AG04449 (cell line): ENCODE data around the gene ONECUT2.

Experiments
- CTCF ChIA-PET: fragments of 350-600 bp; formaldehyde crosslinking; extraction: SDS; loops from one replicate; lab custom pipeline; 2021; ENCODE audit warnings: antibody characterized with exemption; lab: Yijun Ruan, JAX
- POLR2A ChIA-PET: fragments of 400-600, 350-600 bp; formaldehyde crosslinking; extraction: SDS; loops from one replicate; lab custom pipeline; 2020; ENCODE audit warnings: antibody characterized with exemption, inconsistent platforms; lab: Yijun Ruan, JAX
- DNase-seq: peaks from one replicate; pipeline ENCODE4 v3.0.0-alpha.2; 2010; ENCODE audit warnings: low read depth, low spot score
- H3K4me3 ChIP-seq: 2 replicates; pipeline ENCODE4 v1.5.1; 2011; ENCODE audit warnings: low read depth, mild to moderate bottlenecking, control low read depth, low read length
- CTCF ChIP-seq: IDR thresholded peaks from one replicate; pipeline ENCODE4 v1.5.1; 2011; ENCODE audit warnings: mild to moderate bottlenecking, moderate library complexity, low read length, control low read depth, inconsistent platforms; ENCODE audit not compliant: insufficient read depth; ENCODE audit errors: missing control alignments

The ONECUT2 gene

GRCh38 chr18:57443247-57443646 lies 8.1 kb downstream of the ONECUT2 start:
- ChIA-PET CTCF (no interaction called here), POLR2A (no interaction called here)
- H3K4me3 ChIP-seq = no peak overlapping the region
- DNase-seq = no peak
- TF ChIP-seq CTCF = no peak

GRCh38 chr18:57443702-57444101 lies 8.5 kb downstream of the ONECUT2 start:
- CTCF ChIA-PET = no interaction called here
- TF ChIP-seq CTCF = no peak
- POLR2A ChIA-PET = no interaction called here
- H3K4me3 ChIP-seq = no peak overlapping the region
- DNase-seq = no peak

- H3K4me3 ChIP-seq = no peak overlapping the region
- no peak for TF ChIP-seq CTCF
- DNase-seq = no peak
- ChIA-PET POLR2A (no interaction called here), CTCF (no interaction called here)
These were observed 9.2 kb downstream of the ONECUT2 start for GRCh38 chr18:57444301-57444759.

GRCh38 chr18:57445488-57446319 lies 10.5 kb downstream of the ONECUT2 start:
- no peak for TF ChIP-seq CTCF
- no peak for DNase-seq
- POLR2A ChIA-PET = no interaction called here
- H3K4me3 ChIP-seq = no peak overlapping the region
- CTCF ChIA-PET = interaction anchor here (0.6 to 2.5 kb wide), 2 partner anchors 697 to 1423 kb away, joined by 3 to 15 read pairs; no protein-coding TSS in a partner anchor

GRCh38 chr18:57446322-57446721 lies 11.1 kb downstream of the ONECUT2 start:
- H3K4me3 ChIP-seq = no peak overlapping the region
- POLR2A ChIA-PET = no interaction called here
- no peak for DNase-seq
- peak; percentile 42 for TF ChIP-seq CTCF
- CTCF ChIA-PET = interaction anchor here (0.6 to 2.5 kb wide), 3 partner anchors 581 to 1424 kb away, joined by 3 to 15 read pairs (median 3); no protein-coding TSS in a partner anchor

GRCh38 chr18:57447154-57447621 lies 12.0 kb downstream of the ONECUT2 start:
- DNase-seq = no peak
- H3K4me3 ChIP-seq = no peak overlapping the region
- TF ChIP-seq CTCF = no peak
- ChIA-PET POLR2A (no interaction called here), CTCF (interaction anchor here (0.9 to 2.5 kb wide), 4 partner anchors 8 to 699 kb away, joined by 3 to 15 read pairs (median 3); no protein-coding TSS in a partner anchor)
